CD14-positive monocyte (primary cell): ENCODE data around the gene CUX1. TPM values are rescaled to one million over a fixed set of nuclear protein-coding genes. Genes with fewer than 3 reads are reported as not detected.
A peak's percentile ranks its signal among the peaks of the same experiment; 100 is the strongest.

Experiments used
- DNase-seq, 3 donors: peaks; one replicate each; pipeline ENCODE4 v3.0.0-alpha.2; 2011 to 2022
- H2AFZ ChIP-seq: 2 replicates; pipeline ENCODE4 v1.6.0; 2012; ENCODE audit warnings: mild to moderate bottlenecking, low read depth, low read length, inconsistent platforms; ENCODE audit not compliant: insufficient read depth, poor library complexity, severe bottlenecking
- H3K27ac ChIP-seq, 2 donors: 1 replicate in 1 of 2; 2 replicates in 1 of 2; pipeline ENCODE4 v1.5.1; 2012 to 2013; ENCODE audit warnings: low read length in 2 of 2, control low read depth in 1 of 2, inconsistent platforms in 1 of 2, low read depth in 1 of 2, mild to moderate bottlenecking in 1 of 2
- H3K27me3 ChIP-seq, 2 donors: one replicate each; pipeline versions ENCODE4 v1.6.0 to v1.6.1; 2011 to 2013; ENCODE audit warnings: low read length in 2 of 2; ENCODE audit not compliant: control insufficient read depth in 2 of 2, insufficient read depth in 2 of 2
- H3K36me3 ChIP-seq, 2 donors: replicated peaks in 1 of 2; 1 replicate in 1 of 2; 2 replicates in 1 of 2; pipeline versions ENCODE4 v1.5.1 to v1.6.1; 2012 to 2013; ENCODE audit warnings: low read length in 2 of 2, control low read depth in 1 of 2, inconsistent platforms in 1 of 2, mild to moderate bottlenecking in 1 of 2; ENCODE audit not compliant: insufficient read depth in 2 of 2, control insufficient read depth in 1 of 2
- H3K4me1 ChIP-seq, 2 donors: 1 replicate in 1 of 2; 2 replicates in 1 of 2; pipeline versions ENCODE4 v1.5.1 to v1.6.1; 2012 to 2013; ENCODE audit warnings: low read length in 2 of 2, control low read depth in 1 of 2, inconsistent platforms in 1 of 2, mild to moderate bottlenecking in 1 of 2, moderate library complexity in 1 of 2; ENCODE audit not compliant: insufficient read depth in 2 of 2, control insufficient read depth in 1 of 2
- H3K4me2 ChIP-seq: replicated peaks from 2 replicates; pipeline ENCODE3; 2012; ENCODE audit warnings: low read length, moderate library complexity, mild to moderate bottlenecking; ENCODE audit not compliant: poor library complexity, severe bottlenecking; ENCODE audit errors: extremely low read depth
- H3K4me3 ChIP-seq, 3 experiments: fragments of 200-600 bp in 1 of 3; sonication (generic) in 1 of 3; replicated peaks in 1 of 3; 1 replicate in 2 of 3; 2 replicates in 1 of 3; pipeline ENCODE4 v1.5.1; 2011 to 2013; ENCODE audit warnings: low read length in 3 of 3, mild to moderate bottlenecking in 3 of 3, control low read depth in 2 of 3, low read depth in 2 of 3, inconsistent platforms in 1 of 3, moderate library complexity in 1 of 3
- H3K79me2 ChIP-seq: 2 replicates; pipeline ENCODE4 v1.6.0; 2012; ENCODE audit warnings: mild to moderate bottlenecking, control low read depth, inconsistent platforms, low read length, moderate library complexity; ENCODE audit not compliant: insufficient read depth
- H3K9ac ChIP-seq: 2 replicates; pipeline ENCODE4 v1.6.0; 2017; ENCODE audit warnings: low read length, mild to moderate bottlenecking; ENCODE audit not compliant: insufficient read depth, poor library complexity, severe bottlenecking
- H3K9me3 ChIP-seq, 2 donors: replicated peaks in 1 of 2; 1 replicate in 1 of 2; 2 replicates in 1 of 2; pipeline versions ENCODE4 v1.5.1 to v1.6.1; 2012 to 2013; ENCODE audit warnings: low read length in 2 of 2, control low read depth in 1 of 2; ENCODE audit not compliant: control insufficient read depth in 1 of 2, insufficient read depth in 1 of 2
- H4K20me1 ChIP-seq: 2 replicates; pipeline ENCODE4 v1.6.0; 2012; ENCODE audit warnings: mild to moderate bottlenecking, low read length, control low read depth, moderate library complexity; ENCODE audit not compliant: insufficient read depth
- H3K27ac Mint-ChIP-seq, 7 donors: one replicate each; pipeline ENCODE4 v1.8.0; 2020; ENCODE audit warnings: mild to moderate bottlenecking in 7 of 7, mixed read lengths in 7 of 7, moderate library complexity in 6 of 7, inconsistent platforms in 2 of 7
- H3K27me3 Mint-ChIP-seq, 3 donors: one replicate each; pipeline ENCODE4 v1.8.0; 2021 to 2022; ENCODE audit warnings: low read depth in 3 of 3, mild to moderate bottlenecking in 3 of 3, mixed read lengths in 3 of 3, moderate library complexity in 3 of 3, inconsistent platforms in 1 of 3
- H3K36me3 Mint-ChIP-seq, 2 donors: one replicate each; pipeline ENCODE4 v1.8.0; 2020; ENCODE audit warnings: mixed read lengths in 2 of 2, inconsistent platforms in 1 of 2, mild to moderate bottlenecking in 1 of 2
- H3K4me1 Mint-ChIP-seq: one replicate; pipeline ENCODE4 v1.8.0; 2020; ENCODE audit warnings: mild to moderate bottlenecking, mixed read lengths
- H3K4me3 Mint-ChIP-seq, 2 donors: one replicate each; pipeline ENCODE4 v1.8.0; 2020; ENCODE audit warnings: mild to moderate bottlenecking in 2 of 2, mixed read lengths in 2 of 2, moderate library complexity in 1 of 2
- H3K9me3 Mint-ChIP-seq, 7 donors: one replicate each; pipeline ENCODE4 v1.8.0; 2020 to 2022; ENCODE audit warnings: mixed read lengths in 7 of 7, mild to moderate bottlenecking in 6 of 7, moderate library complexity in 6 of 7, inconsistent platforms in 2 of 7
- CTCF ChIP-seq: fragments of 200-600 bp; IDR thresholded peaks from one replicate; pipeline ENCODE4 v1.8.0; 2022; ENCODE audit warnings: antibody characterized with exemption, mild to moderate bottlenecking
- WGBS: methylation state at CpG from one replicate; pipeline ENCODE4 v1.1.5; 2013; ENCODE audit warnings: missing lambda C conversion rate; ENCODE audit not compliant: insufficient coverage; 5-methylcytosine and 5-hydroxymethylcytosine counted together
- intact Hi-C, 2 donors: fragments of 100-400 bp; cut with micrococcal nuclease; formaldehyde crosslinking; loops; one replicate each; pipeline versions ENCODE4 v1.15.0 to v1.15.1; 2023
- polyA plus RNA-seq, 3 donors: library from polyadenylated mRNA; depleted of rRNA in 1 of 3; unstranded in 2 of 3; stranded (reverse) in 1 of 3; fragments of 300-500 nt in 2 of 3; fragments of >200 nt in 1 of 3; fragmentation: Illumina TruSeq in 2 of 3; gene quantifications; 1 replicate in 2 of 3; 2 replicates in 1 of 3; pipeline ENCODE4 v1.2.3, GENCODE V29; 2012 to 2021

CUX1 gene
- polyA plus RNA-seq, 3 donors: 17.6 to 38.0 (median 28.0) TPM

- peaks cover 10% of the 10 kb centered on the region in 2 donors for H3K9me3 ChIP-seq
- H3K36me3 ChIP-seq: peaks cover 46 to 76% of the 10 kb centered on the region in 2 donors
- DNase-seq: no peak
- Mint-ChIP-seq H3K36me3 (peaks cover 59 to 79% of the 10 kb centered on the region in 2 donors), H3K4me1 (peaks cover 5% of the 10 kb centered on the region), H3K4me3 (no peak overlapping the region), H3K27me3 (peaks cover 0 to 1% (median 0%) of the 10 kb centered on the region in 3 donors), H3K9me3 (peaks cover 0 to 13% (median 3%) of the 10 kb centered on the region in 7 donors), H3K27ac (peak overlapping the region in 4 of 7 donors; percentile 26 to 68 (median 48))
- H3K27ac ChIP-seq: peak overlapping the region in 1 of 2 donors; percentile 45
- no peak overlapping the region for H3K9ac ChIP-seq
- H3K79me2 ChIP-seq: peaks cover 30% of the 10 kb centered on the region
- intact Hi-C loops: loop anchor here in 1 of 2 donors (10.0 kb wide), 1 partner anchor 175 kb away; no protein-coding TSS in a partner anchor
- no peaks in the 10 kb centered on the region for H3K27me3 ChIP-seq
- no peak overlapping the region for H3K4me2 ChIP-seq
- no peak overlapping the region for H3K4me3 ChIP-seq
- peaks cover 3 to 4% of the 10 kb centered on the region in 2 donors for H3K4me1 ChIP-seq
- WGBS: 93% methylated on average over 3 of the region's 7 CpGs
- TF ChIP-seq CTCF: no peak
- peaks cover 20% of the 10 kb centered on the region for H4K20me1 ChIP-seq
- H2AFZ ChIP-seq: no peak overlapping the region
Measured at GRCh38 chr7:102069931-102070629, 252.7 kb downstream of the CUX1 start.

DNA sequence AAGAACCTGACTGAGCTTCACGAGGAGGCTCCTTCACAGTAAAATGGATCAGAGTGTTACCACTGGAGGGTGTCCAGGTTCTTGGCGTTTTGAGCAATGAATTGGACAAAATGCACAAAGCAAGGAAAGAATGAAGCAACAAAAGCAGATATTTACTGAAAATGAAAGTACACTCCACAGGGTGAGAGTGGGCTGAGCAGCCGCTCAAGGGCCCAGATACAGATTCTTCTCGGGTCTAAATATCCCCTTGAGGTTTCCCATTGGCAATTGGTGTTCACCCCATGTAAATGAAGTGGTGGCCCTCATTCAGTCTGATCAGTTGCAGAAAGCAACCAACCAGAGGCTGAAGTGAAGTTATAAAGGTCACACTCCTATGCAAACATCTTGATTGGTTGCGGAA lies 254.6 kb downstream of the CUX1 start:
- TF ChIP-seq CTCF: no peak
- H3K4me1 Mint-ChIP-seq: no peaks in the 10 kb centered on the region
- no peaks in the 10 kb centered on the region for H3K27me3 ChIP-seq
- peak overlapping the region in 1 of 2 donors; percentile 38 for H3K27ac ChIP-seq
- H3K9ac ChIP-seq: no peak overlapping the region
- H3K9me3 ChIP-seq: peaks cover 10% of the 10 kb centered on the region in 2 donors
- no peak overlapping the region for H3K4me3 Mint-ChIP-seq
- no peak overlapping the region for H3K4me3 ChIP-seq
- peaks cover 60 to 84% of the 10 kb centered on the region in 2 donors for H3K36me3 Mint-ChIP-seq
- no peak for DNase-seq
- peak overlapping the region in 2 of 7 donors; percentile 28 to 33 for H3K27ac Mint-ChIP-seq
- WGBS: 94% methylated on average over 3 of the region's 5 CpGs
- H2AFZ ChIP-seq: no peak overlapping the region
- peaks cover 0 to 1% (median 0%) of the 10 kb centered on the region in 3 donors for H3K27me3 Mint-ChIP-seq
- peaks cover 0 to 13% (median 3%) of the 10 kb centered on the region in 7 donors for H3K9me3 Mint-ChIP-seq
- H4K20me1 ChIP-seq: peaks cover 22% of the 10 kb centered on the region
- H3K79me2 ChIP-seq: peaks cover 12% of the 10 kb centered on the region
- H3K36me3 ChIP-seq: peaks cover 38 to 83% of the 10 kb centered on the region in 2 donors
- intact Hi-C loops: no loop called here
- H3K4me2 ChIP-seq: no peak overlapping the region
- H3K4me1 ChIP-seq: no peaks in the 10 kb centered on the region
